NCI-H748 treated with DMSO at 0.1 percent for 48 hours (cell line): ENCODE results near the gene NSMCE4A.
"Not testable (repeated sequence)": the region's sequence is repeated elsewhere in the genome, so short reads cannot be mapped to it uniquely, and the experiment has no call there.

Experiments
- DNase-seq: peaks from one replicate; lab custom pipeline; 2025; lab: John Stamatoyannopoulos, UW

Gene NSMCE4A

GRCh38 chr10:121974535-121975294 is at the start of gene NSMCE4A:
NSMCE4A (minus strand) TSS chr10:121975217; CDS start chr10:121975165, 52 bp downstream.
- DNase-seq: peak; percentile 5

- not testable (repeated sequence) for DNase-seq
These were observed 48.2 kb upstream of the NSMCE4A start for GRCh38 chr10:122023257-122023656.

GRCh38 chr10:122022276-122022675 is 47.3 kb upstream of the NSMCE4A start:
- no peak for DNase-seq

GRCh38 chr10:122021828-122022227 is 46.8 kb upstream of the NSMCE4A start:
- DNase-seq: no peak

- DNase-seq: no peak
These were observed 46.4 kb upstream of the NSMCE4A start for GRCh38 chr10:122021379-122021778.

DNA sequence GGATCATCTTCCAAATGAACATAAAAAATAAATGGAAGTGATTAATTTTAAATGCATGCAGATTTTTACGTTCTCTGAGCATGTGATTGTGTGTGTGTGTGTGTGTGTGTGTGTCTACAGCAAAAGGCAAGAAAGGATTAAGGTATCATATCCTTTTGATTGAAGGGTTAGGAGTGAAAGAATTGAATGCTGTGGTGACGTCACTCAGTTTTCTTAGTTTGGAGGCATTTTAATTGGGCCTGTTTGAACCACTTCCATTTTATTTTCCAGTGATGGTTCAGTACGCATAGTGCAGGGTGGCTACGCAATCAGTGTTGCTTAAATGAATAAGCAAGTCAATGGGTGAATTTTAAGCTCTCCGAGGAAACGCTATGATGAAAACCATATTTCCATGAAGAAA is 45.2 kb upstream of the NSMCE4A start:
- no peak for DNase-seq

DNA sequence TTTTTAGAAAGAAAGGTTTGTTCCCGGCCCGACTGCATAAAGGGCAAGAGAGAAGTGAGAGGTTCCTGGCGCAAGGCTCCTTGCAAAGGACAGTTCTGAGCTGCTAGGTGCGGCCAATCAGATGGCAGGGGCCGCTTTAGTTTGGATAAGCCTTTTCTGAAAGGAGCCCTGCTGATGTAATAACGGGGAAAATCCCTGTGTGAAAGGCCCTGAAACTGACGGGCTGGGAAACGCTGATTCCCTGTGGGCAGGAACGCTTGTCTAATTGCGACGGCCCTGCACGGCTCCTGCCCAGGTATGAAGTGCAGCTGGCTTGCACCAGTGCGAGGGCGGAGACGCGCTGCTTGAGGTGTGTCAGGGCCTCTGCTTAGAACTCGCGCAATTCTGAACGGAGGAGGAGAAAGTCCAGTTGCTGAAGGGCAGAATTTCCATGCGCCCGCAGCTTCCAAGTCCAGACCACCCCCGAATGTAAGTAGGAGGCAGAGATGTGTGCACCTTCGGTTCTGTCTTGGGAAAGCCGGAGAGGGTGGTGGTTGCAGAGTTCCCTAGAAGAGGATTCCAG is 44.5 kb upstream of the NSMCE4A start:
- DNase-seq: peak; percentile 23

DNA sequence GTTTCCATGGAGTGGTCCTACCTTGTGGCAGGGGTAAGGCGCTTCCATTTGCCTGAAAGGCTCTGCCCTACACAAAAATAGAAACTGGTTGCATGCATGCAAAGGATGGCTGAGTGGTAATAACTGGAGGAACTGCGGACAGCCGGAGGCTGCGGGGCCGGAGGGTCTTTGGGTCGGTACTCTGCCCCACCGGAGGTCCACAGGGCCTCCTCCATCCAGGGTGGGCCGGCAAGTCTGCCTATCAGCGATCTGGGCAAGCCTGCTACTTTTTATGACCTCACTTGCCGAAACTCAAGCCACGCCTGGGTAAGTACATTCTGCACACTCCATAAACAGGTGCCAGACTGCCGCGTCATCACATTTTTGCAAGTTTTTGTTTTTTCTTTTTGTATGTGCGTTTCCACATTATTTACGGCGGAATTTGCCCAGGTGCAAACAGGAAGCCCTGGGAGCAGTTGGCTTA is 44.0 kb upstream of the NSMCE4A start:
- no peak for DNase-seq

DNA sequence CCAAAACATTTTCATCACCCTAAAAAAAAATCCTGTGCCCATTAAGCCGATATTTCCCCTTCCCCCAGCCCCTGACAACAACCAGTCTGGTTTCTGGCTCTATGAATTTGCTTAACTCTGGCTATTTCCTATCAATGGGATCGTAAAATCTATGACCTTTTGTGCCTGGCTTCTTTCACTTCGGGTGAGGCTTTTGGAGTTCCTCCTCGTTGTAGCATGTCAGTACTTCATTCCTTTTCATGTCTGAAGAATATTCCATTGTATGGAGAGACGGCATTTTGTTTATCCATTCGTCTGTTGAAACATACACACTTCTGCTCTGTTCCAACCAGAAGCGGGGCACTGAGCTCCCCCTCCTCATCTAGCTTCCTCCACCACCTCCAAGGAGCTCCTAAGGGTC is 43.5 kb upstream of the NSMCE4A start:
- no peak for DNase-seq

GRCh38 chr10:122017926-122018325 is 42.9 kb upstream of the NSMCE4A start:
- not testable (repeated sequence) for DNase-seq

DNA sequence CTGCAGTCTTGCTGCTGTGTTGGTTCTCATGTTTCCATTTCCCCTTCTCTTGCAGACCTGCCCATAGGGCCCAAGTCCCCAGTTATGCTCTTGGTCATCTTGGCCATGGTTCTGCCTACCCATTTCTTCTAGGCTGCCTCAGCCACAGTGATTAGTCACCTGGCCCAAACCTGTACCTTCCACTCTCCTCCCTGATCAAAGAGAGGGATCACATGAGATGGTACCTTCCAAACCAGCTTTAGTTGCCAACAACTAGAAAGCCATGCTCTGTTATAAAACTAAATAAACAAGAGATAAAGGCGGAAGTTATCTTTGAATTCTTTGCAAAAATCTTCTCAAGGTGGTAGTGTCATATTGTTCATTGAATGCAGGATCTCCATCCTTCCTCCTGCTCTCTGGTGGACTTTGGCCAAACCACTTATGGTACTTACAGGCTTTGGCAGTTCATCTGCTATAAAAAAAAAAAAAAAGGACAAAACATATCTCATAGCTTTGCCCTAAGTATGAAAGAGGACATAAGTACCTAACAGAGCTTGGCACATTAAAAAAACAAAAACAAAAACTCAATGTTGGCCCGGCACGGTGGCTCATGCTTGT is 39.7 kb upstream of the NSMCE4A start:
- no peak for DNase-seq

DNA sequence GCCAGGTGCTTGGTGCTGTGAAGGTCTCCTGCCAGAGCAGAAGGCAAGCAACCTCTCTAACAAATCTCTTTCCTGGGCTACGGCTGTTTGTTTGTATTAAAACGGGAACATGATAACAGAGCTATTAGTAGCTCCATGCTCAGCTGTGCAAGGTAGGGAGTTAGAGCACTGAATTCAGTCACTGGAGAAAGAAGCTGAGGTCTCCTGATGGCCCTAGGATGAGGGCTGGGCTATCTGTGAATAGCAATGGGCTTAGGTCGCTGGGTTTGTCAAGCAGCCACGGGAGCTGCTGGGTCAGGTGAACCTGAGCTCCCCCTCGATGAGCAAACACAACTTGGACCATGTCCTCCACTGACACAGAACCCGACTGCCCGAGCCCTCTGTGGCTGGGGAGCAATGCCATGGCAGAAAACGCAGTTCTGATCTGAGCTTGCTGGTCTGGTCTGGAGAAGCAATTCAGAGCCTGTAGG is 38.3 kb upstream of the NSMCE4A start:
- DNase-seq: no peak

GRCh38 chr10:122012731-122013130 is 37.7 kb upstream of the NSMCE4A start:
- no peak for DNase-seq

DNA sequence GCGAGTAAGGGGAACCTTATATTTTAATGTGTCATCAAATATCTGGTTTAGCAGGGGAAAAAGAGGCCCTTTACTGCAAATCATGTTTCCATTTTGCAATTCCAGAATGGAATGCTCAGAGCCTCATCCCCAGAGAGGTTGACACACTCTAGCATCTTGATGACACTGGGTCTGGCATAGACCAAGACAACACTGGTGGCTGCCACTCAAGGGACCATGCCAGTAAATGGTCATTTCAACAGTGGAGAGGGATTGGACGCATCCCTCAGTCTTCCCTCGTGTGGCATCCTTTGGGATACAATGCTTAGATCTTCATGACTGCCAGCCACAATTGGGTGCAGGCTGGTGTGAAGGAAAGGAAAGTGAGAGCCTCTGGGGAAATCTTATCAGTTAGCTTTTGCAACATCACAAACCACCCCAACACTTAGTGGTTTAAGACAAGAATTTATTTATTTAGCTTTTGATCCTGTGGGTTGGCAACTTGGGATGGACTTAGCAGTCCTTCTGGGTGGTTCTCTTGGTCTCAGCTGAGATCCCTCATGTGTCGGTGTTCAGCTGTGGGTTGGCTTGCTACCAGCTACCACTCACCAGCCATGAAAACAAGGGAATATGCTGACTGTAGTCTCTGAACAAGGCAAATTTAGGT is 35.5 kb upstream of the NSMCE4A start:
- DNase-seq: no peak

GRCh38 chr10:122007415-122007814 is 32.4 kb upstream of the NSMCE4A start:
- no peak for DNase-seq

DNA sequence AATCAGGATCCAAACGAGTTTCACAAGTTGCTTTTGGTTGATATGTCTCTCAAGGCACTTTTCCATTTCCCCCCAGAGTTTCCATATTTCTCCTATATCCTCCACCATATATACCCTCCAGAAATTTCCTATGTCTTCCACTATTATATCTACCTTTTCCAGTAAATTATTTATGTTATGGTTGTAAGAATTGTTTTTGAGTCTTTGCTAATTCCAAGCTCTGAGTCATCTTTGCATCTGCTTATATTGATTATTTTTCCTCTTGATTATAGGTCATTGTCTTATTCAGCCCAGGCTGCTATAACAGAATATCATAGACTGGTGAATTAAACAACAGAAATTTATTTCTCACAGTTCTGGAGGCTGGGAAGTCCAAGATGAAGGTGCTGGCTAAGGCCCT is 26.7 kb upstream of the NSMCE4A start:
- DNase-seq: no peak

- DNase-seq: no peak
These were observed 24.3 kb upstream of the NSMCE4A start for GRCh38 chr10:121999301-121999700.

GRCh38 chr10:121998462-121998861 is 23.4 kb upstream of the NSMCE4A start:
- DNase-seq: no peak

DNA sequence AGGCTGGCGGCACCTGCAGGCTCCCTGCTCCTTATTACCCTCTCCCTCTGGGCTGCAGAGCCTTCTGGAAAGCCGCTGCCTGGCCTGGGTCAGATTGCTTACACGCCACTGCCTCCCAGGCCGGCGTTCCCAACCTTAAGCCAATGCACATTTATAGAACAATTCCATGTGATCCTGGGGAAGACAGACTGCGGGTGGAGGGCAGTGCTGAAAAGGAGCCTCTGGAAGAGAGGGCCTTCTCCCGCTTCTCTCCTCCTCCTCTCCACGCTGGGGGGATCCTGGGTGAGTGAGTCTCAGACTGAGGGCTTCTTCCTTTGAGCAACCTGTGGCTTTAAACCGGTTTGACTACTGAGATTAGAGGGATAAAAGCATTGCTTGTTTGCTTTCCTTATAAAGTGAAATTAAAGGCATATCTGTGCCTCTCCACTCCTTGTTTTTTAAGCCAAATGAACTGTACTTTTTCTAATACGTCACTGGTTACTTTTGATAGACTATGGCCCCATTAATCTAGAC is 19.5 kb upstream of the NSMCE4A start:
- no peak for DNase-seq

DNA sequence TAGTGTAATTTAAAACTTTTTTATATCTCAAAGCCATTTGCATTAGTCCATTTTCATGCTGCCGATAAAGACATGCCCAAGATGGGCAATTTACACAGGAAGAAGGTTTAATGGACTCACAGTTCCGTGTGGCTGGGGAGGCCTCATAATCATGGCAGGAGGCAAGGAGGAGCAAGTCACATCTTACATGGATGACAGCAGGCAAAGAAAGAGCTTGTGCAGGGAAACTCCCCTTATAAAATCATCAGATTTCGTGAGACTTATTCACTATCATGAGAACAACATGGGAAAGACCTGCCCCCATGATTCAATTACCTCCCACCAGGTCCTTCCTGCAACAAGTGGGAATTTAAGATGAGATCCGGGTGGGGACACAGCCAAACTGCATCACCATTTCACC is 16.7 kb upstream of the NSMCE4A start:
- not testable (repeated sequence) for DNase-seq

DNA sequence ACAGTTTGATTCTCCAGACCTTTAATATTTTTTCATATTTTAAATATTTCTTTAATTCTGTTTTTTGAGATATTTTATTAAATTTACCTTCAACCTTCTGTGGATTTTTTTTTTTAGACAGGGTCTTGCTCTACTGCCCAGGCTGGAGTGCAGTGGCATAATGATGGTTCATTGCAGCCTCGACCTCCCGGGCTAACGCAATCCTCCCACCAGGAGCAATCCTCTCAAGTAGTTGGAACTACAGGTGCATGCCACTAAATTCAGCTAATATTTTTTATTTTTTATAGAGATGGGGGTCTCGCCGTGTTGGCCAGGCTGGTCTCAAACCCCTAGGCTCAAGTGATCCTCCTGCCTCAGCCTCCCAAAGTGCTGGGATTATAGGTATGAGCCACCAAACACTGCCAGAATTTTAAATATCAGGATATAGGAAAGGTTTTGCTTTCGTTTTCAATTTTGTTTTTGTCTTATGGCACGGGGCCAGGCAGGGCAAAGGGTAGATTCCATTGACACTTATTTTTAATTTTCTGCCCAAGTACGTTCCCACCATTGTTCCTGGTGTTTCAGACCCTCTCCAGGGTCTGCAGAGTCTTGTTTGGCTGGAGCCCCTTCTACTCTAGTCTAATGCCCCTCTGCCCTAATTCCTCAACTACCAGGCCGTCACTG is 15.1 kb upstream of the NSMCE4A start:
- no peak for DNase-seq
